Liver (tissue), 9 donors: ENCODE results near the gene ARMC2. TPM values are rescaled to one million over a fixed set of nuclear protein-coding genes. Genes with fewer than 3 reads are reported as not detected.
A peak's percentile ranks its signal among the peaks of the same experiment; 100 is the strongest.

Source experiments
- DNase-seq: peaks from one replicate; pipeline ENCODE4 v3.0.0-alpha.2; 2017; ENCODE audit warnings: low spot score
- H3K27ac ChIP-seq, 2 donors: one replicate each; pipeline ENCODE4 v1.7.0; 2013; ENCODE audit warnings: inconsistent platforms in 2 of 2, low read length in 2 of 2, control low read depth in 1 of 2, low read depth in 1 of 2, mild to moderate bottlenecking in 1 of 2
- H3K27me3 ChIP-seq, 4 donors: one replicate each; pipeline versions ENCODE4 v1.6.1 to v1.7.0; 2013; ENCODE audit warnings: low read length in 3 of 4, inconsistent platforms in 1 of 4, mild to moderate bottlenecking in 1 of 4, moderate library complexity in 1 of 4; ENCODE audit not compliant: control insufficient read depth in 4 of 4, insufficient read depth in 4 of 4
- H3K36me3 ChIP-seq, 4 donors: one replicate each; pipeline versions ENCODE4 v1.6.1 to v1.7.0; 2013; ENCODE audit warnings: low read length in 3 of 4, mild to moderate bottlenecking in 3 of 4, low read depth in 1 of 4, moderate library complexity in 1 of 4; ENCODE audit not compliant: control insufficient read depth in 4 of 4, insufficient read depth in 3 of 4
- H3K4me1 ChIP-seq, 4 donors: one replicate each; pipeline versions ENCODE4 v1.6.1 to v1.7.0; 2013; ENCODE audit warnings: low read length in 3 of 4, mild to moderate bottlenecking in 3 of 4, moderate library complexity in 1 of 4; ENCODE audit not compliant: control insufficient read depth in 4 of 4, insufficient read depth in 4 of 4
- H3K4me3 ChIP-seq, 3 donors: one replicate each; pipeline versions ENCODE4 v1.6.1 to v1.7.0; 2013; ENCODE audit warnings: low read length in 3 of 3, control low read depth in 1 of 3, low read depth in 1 of 3, mild to moderate bottlenecking in 1 of 3
- H3K9ac ChIP-seq, 2 donors: one replicate each; pipeline ENCODE4 v1.7.0; 2013; ENCODE audit warnings: low read length in 2 of 2, mild to moderate bottlenecking in 2 of 2, moderate library complexity in 2 of 2, control low read depth in 1 of 2, low read depth in 1 of 2
- H3K9me3 ChIP-seq, 4 donors: one replicate each; pipeline versions ENCODE4 v1.6.1 to v1.7.0; 2013; ENCODE audit warnings: low read length in 3 of 4; ENCODE audit not compliant: control insufficient read depth in 4 of 4
- ATF3 ChIP-seq: IDR thresholded peaks from 2 replicates; pipeline ENCODE4 v1.6.1; 2016; ENCODE audit warnings: antibody characterized with exemption
- EGR1 ChIP-seq, 2 donors: IDR thresholded peaks; 2 replicates each; pipeline ENCODE4 v1.6.1; 2016 to 2018; ENCODE audit warnings: antibody characterized with exemption in 2 of 2, low read depth in 2 of 2
- FOXA1 ChIP-seq: IDR thresholded peaks from 2 replicates; pipeline ENCODE4 v1.6.1; 2016; ENCODE audit warnings: antibody characterized with exemption
- FOXA2 ChIP-seq: IDR thresholded peaks from 2 replicates; pipeline ENCODE4 v1.6.1; 2016; ENCODE audit warnings: antibody characterized with exemption
- GABPA ChIP-seq, 2 donors: IDR thresholded peaks in 1 of 2; conservative IDR thresholded peaks in 1 of 2; 2 replicates each; pipeline ENCODE4 v1.6.1; 2016; ENCODE audit warnings: antibody characterized with exemption in 2 of 2, mild to moderate bottlenecking in 1 of 2, moderate library complexity in 1 of 2
- HNF4A ChIP-seq, 2 donors: conservative IDR thresholded peaks; 2 replicates each; pipeline ENCODE4 v1.6.1; 2016; ENCODE audit warnings: antibody characterized with exemption in 2 of 2, mild to moderate bottlenecking in 2 of 2
- HNF4G ChIP-seq: IDR thresholded peaks from 2 replicates; pipeline ENCODE4 v1.6.1; 2016; ENCODE audit warnings: antibody characterized with exemption
- JUND ChIP-seq, 2 donors: IDR thresholded peaks; 2 replicates each; pipeline ENCODE4 v1.6.1; 2016; ENCODE audit warnings: antibody characterized with exemption in 2 of 2
- MAX ChIP-seq: IDR thresholded peaks from 2 replicates; pipeline ENCODE4 v1.6.1; 2016; ENCODE audit warnings: antibody characterized with exemption
- NR2F2 ChIP-seq: IDR thresholded peaks from 2 replicates; pipeline ENCODE4 v1.6.1; 2016; ENCODE audit warnings: antibody characterized with exemption
- RAD21 ChIP-seq, 2 donors: IDR thresholded peaks; 2 replicates each; pipeline ENCODE4 v1.6.1; 2016; ENCODE audit warnings: antibody characterized with exemption in 2 of 2, mild to moderate bottlenecking in 2 of 2
- REST ChIP-seq: IDR thresholded peaks from 2 replicates; pipeline ENCODE4 v1.6.1; 2016; ENCODE audit warnings: antibody characterized with exemption, mild to moderate bottlenecking
- RXRA ChIP-seq, 2 donors: IDR thresholded peaks; 2 replicates each; pipeline ENCODE4 v1.6.1; 2017 to 2018; ENCODE audit warnings: antibody characterized with exemption in 2 of 2, mild to moderate bottlenecking in 1 of 2
- SP1 ChIP-seq: IDR thresholded peaks from 2 replicates; pipeline ENCODE4 v1.6.1; 2018; ENCODE audit warnings: antibody characterized with exemption, mild to moderate bottlenecking
- TAF1 ChIP-seq: conservative IDR thresholded peaks from 2 replicates; pipeline ENCODE4 v1.6.1; 2016; ENCODE audit warnings: antibody characterized with exemption, mild to moderate bottlenecking
- YY1 ChIP-seq: IDR thresholded peaks from 2 replicates; pipeline ENCODE4 v1.6.1; 2016; ENCODE audit warnings: antibody characterized with exemption, mild to moderate bottlenecking
- ZBTB33 ChIP-seq: IDR thresholded peaks from 2 replicates; pipeline ENCODE4 v1.6.1; 2016; ENCODE audit warnings: antibody characterized with exemption
- WGBS: extraction: QIAGEN DNeasy Blood & Tissue Kit; methylation state at CpG from one replicate; pipeline ENCODE4 v1.1.7; 2013; 5-methylcytosine and 5-hydroxymethylcytosine counted together
- polyA plus RNA-seq, 2 donors: library from polyadenylated mRNA; stranded (reverse) in 1 of 2; unstranded in 1 of 2; fragments of 200-250 nt in 1 of 2; fragments of >200 nt in 1 of 2; fragmentation: Nextera tagmentation in 1 of 2; extraction: Ambion mirVana in 1 of 2; gene quantifications; one replicate each; pipeline versions ENCODE4 v1.2.1 to v1.2.3, GENCODE V29; 2013 to 2015
- total RNA-seq, 2 donors: library from RNA; depleted of rRNA; stranded (reverse); fragments of >200 nt; gene quantifications; one replicate each; pipeline ENCODE4 v1.2.3, GENCODE V29; 2014
- TF ChIP-seq, protein P1 (sequence below): fragments of 150-350 bp; IDR thresholded peaks from 2 replicates; pipeline ENCODE4 v1.5.1; 2017; ENCODE audit warnings: improper control_type of control experiment, low read depth, low read length; ENCODE audit not compliant: missing input control
- donor health status: healthy.
- donor health status: healthy.
- donor health status: healthy.
- donor health status: healthy.
- donor health status: healthy.

Gene ARMC2
- total and polyA plus RNA-seq, 4 donors = 0.24 to 1.5 (median 0.73) TPM

DNA sequence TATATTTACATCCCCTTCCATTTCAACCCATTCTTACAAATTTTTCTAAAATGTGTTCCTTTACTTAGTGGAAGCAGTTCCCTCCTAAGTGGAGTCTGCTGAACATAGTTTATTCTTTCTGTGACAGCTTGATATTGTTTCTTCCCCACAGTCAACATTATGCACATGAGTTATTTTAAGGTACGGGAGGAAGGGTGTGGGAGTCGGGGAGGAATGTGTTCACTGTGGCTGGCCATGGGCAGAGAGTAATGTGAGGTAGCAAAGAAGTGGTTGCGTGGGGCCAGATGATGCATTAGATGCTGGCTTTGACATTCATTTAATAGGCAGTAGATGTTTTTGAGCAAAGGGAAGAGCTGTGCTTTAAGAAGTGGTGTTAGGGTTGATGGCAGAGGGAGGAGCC lies 98.5 kb downstream of the ARMC2 start:
- H3K9ac ChIP-seq = no peak overlapping the region
- no peaks in the 10 kb centered on the region for H3K4me1 ChIP-seq
- WGBS = 83% methylated on average over 3 of the region's 3 CpGs
- no peaks in the 10 kb centered on the region for H3K9me3 ChIP-seq
- no peak overlapping the region for H3K4me3 ChIP-seq
- no peaks in the 10 kb centered on the region for H3K36me3 ChIP-seq
- TF ChIP-seq FOXA1 (no peak), MAX (no peak), ZBTB33 (no peak), FOXA2 (no peak), HNF4G (no peak), HNF4A (conservative IDR thresholded peaks at IDR 0.05) (no peak), ATF3 (no peak), RXRA (IDR thresholded peaks at IDR 0.05) (no peak), TAF1 (no peak), EGR1 (IDR thresholded peaks at IDR 0.05; ENCODE audit: low read depth in 2 of 2) (no peak), REST (no peak), SP1 (no peak), JUND (IDR thresholded peaks at IDR 0.05) (no peak), GABPA (IDR thresholded peaks at IDR 0.05 in 1 of 2, conservative IDR thresholded peaks at IDR 0.05 in 1 of 2) (no peak), NR2F2 (no peak), YY1 (no peak), RAD21 (IDR thresholded peaks at IDR 0.05) (no peak)
- TF ChIP-seq, protein P1, sequence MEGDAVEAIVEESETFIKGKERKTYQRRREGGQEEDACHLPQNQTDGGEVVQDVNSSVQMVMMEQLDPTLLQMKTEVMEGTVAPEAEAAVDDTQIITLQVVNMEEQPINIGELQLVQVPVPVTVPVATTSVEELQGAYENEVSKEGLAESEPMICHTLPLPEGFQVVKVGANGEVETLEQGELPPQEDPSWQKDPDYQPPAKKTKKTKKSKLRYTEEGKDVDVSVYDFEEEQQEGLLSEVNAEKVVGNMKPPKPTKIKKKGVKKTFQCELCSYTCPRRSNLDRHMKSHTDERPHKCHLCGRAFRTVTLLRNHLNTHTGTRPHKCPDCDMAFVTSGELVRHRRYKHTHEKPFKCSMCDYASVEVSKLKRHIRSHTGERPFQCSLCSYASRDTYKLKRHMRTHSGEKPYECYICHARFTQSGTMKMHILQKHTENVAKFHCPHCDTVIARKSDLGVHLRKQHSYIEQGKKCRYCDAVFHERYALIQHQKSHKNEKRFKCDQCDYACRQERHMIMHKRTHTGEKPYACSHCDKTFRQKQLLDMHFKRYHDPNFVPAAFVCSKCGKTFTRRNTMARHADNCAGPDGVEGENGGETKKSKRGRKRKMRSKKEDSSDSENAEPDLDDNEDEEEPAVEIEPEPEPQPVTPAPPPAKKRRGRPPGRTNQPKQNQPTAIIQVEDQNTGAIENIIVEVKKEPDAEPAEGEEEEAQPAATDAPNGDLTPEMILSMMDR = no peak
- no peaks in the 10 kb centered on the region for H3K27me3 ChIP-seq
- DNase-seq = no peak
- peak overlapping the region in 1 of 2 donors; percentile 50 for H3K27ac ChIP-seq
